OCI-LY3 (cell line): ENCODE data around the gene CPED1.

ENCODE experiments used
- H2AFZ ChIP-seq: fragments of 200-600, 300-600 bp; shearing (Covaris generic); 2 replicates; pipeline ENCODE4 v1.6.0; 2014; ENCODE audit warnings: antibody characterized with exemption, low read depth, low read length
- H3K27ac ChIP-seq: fragments of 200-600, 300-600 bp; sonication (generic); 2 replicates; pipeline ENCODE4 v1.5.1; 2014; ENCODE audit warnings: mild to moderate bottlenecking, low read length, moderate library complexity, mixed read lengths
- H3K27me3 ChIP-seq: fragments of 200-600, 300-600 bp; sonication (generic); 2 replicates; pipeline ENCODE4 v1.6.1; 2014; ENCODE audit warnings: low read depth, low read length, mixed read lengths
- H3K36me3 ChIP-seq: fragments of 200-600, 300-600 bp; sonication (generic); replicated peaks from 2 replicates; pipeline ENCODE3; 2014; ENCODE audit warnings: low read depth, low read length, mixed read lengths
- H3K4me1 ChIP-seq: fragments of 300-600, 200-600 bp; sonication (generic); 2 replicates; pipeline ENCODE4 v1.6.1; 2014; ENCODE audit warnings: low read length, mixed read lengths
- H3K4me2 ChIP-seq: fragments of 200-600, 300-600 bp; sonication (generic); 2 replicates; pipeline ENCODE4 v1.6.1; 2014; ENCODE audit warnings: low read length, mixed read lengths
- H3K4me3 ChIP-seq: fragments of 300-600, 200-600 bp; sonication (generic); 2 replicates; pipeline ENCODE4 v1.5.1; 2014; ENCODE audit warnings: antibody characterized with exemption, mild to moderate bottlenecking, low read length, moderate library complexity
- H3K79me2 ChIP-seq: fragments of 300-600, 200-600 bp; shearing (Covaris generic); 2 replicates; pipeline ENCODE4 v1.6.1; 2014; ENCODE audit warnings: mild to moderate bottlenecking, low read length, mixed read lengths
- H3K9ac ChIP-seq: fragments of 300-600, 200-600 bp; shearing (Covaris generic); 2 replicates; pipeline ENCODE4 v1.6.0; 2014; ENCODE audit warnings: mild to moderate bottlenecking, low read length, moderate library complexity
- H3K9me3 ChIP-seq: fragments of 200-600, 300-600 bp; shearing (Covaris generic); 2 replicates; pipeline ENCODE4 v1.6.1; 2014; ENCODE audit warnings: low read length, mixed read lengths; ENCODE audit not compliant: insufficient read depth
- H4K20me1 ChIP-seq: fragments of 200-600, 300-600 bp; sonication (generic); 2 replicates; pipeline ENCODE4 v1.6.1; 2016; ENCODE audit warnings: low read length, mixed read lengths; ENCODE audit not compliant: insufficient read depth
- CTCF ChIP-seq: fragments of 200-600, 300-600 bp; sonication (generic); IDR thresholded peaks from 2 replicates; pipeline ENCODE4 v1.5.1; 2014; ENCODE audit warnings: antibody characterized with exemption, low read length, low read depth
- EZH2phosphoT487 ChIP-seq: fragments of 200-600 bp; shearing (Covaris generic); IDR thresholded peaks from 2 replicates; pipeline ENCODE4 v1.6.1; 2018; ENCODE audit warnings: antibody characterized with exemption, mixed run types, low read depth

Gene CPED1

GRCh38 chr7:120955577-120956149 lies 32.8 kb upstream of the CPED1 start:
- H3K9ac ChIP-seq, result no peak overlapping the region
- TF ChIP-seq EZH2phosphoT487 (no peak), CTCF (no peak)
- no peak overlapping the region for H2AFZ ChIP-seq
- H3K27ac ChIP-seq, result no peak overlapping the region
- peaks cover 13% of the 10 kb centered on the region for H3K36me3 ChIP-seq
- 0 out of 2 replicates have a peak, but pooled peaks cover 8% of the 10 kb centered on the region for H4K20me1 ChIP-seq
- no peak overlapping the region for H3K4me2 ChIP-seq
- H3K4me1 ChIP-seq, result peaks cover 6% of the 10 kb centered on the region
- no peak overlapping the region for H3K4me3 ChIP-seq
- H3K79me2 ChIP-seq, result peaks cover 12% of the 10 kb centered on the region
- no peaks in the 10 kb centered on the region for H3K27me3 ChIP-seq
- no peaks in the 10 kb centered on the region for H3K9me3 ChIP-seq

GRCh38 chr7:120959929-120960484 lies 28.5 kb upstream of the CPED1 start:
- Histone ChIP-seq H3K36me3 (peaks cover 16% of the 10 kb centered on the region), H3K27ac (no peak overlapping the region), H3K4me3 (no peak overlapping the region), H3K4me2 (no peak overlapping the region), H3K9me3 (no peaks in the 10 kb centered on the region), H3K9ac (no peak overlapping the region), H2AFZ (no peak overlapping the region), H3K4me1 (no peaks in the 10 kb centered on the region), H4K20me1 (no peaks in the 10 kb centered on the region), H3K27me3 (no peaks in the 10 kb centered on the region), H3K79me2 (no peaks in the 10 kb centered on the region)
- TF ChIP-seq EZH2phosphoT487 (no peak), CTCF (no peak)

- H3K9ac ChIP-seq, result no peak overlapping the region
- no peak overlapping the region for H2AFZ ChIP-seq
- no peaks in the 10 kb centered on the region for H3K4me1 ChIP-seq
- no peak overlapping the region for H3K4me3 ChIP-seq
- no peaks in the 10 kb centered on the region for H3K79me2 ChIP-seq
- no peaks in the 10 kb centered on the region for H3K9me3 ChIP-seq
- no peak overlapping the region for H3K4me2 ChIP-seq
- H3K27ac ChIP-seq, result no peak overlapping the region
- no peaks in the 10 kb centered on the region for H3K27me3 ChIP-seq
- H3K36me3 ChIP-seq, result peaks cover 13% of the 10 kb centered on the region
- H4K20me1 ChIP-seq, result no peaks in the 10 kb centered on the region
- TF ChIP-seq CTCF (no peak), EZH2phosphoT487 (no peak)
These were observed 27.8 kb upstream of the CPED1 start for GRCh38 chr7:120960714-120961113.

GRCh38 chr7:120961638-120962173 lies 26.8 kb upstream of the CPED1 start:
- Histone ChIP-seq H3K9me3 (no peaks in the 10 kb centered on the region), H3K4me2 (no peak overlapping the region), H3K79me2 (no peaks in the 10 kb centered on the region), H3K27ac (no peak overlapping the region), H3K4me1 (no peaks in the 10 kb centered on the region), H2AFZ (no peak overlapping the region), H3K4me3 (no peak overlapping the region), H3K36me3 (peaks cover 15% of the 10 kb centered on the region), H3K27me3 (no peaks in the 10 kb centered on the region), H4K20me1 (no peaks in the 10 kb centered on the region), H3K9ac (no peak overlapping the region)
- TF ChIP-seq EZH2phosphoT487, result no peak
